Calu3 (cell line): Measurements from ENCODE around the gene ITSN2. TPM values are rescaled to one million over a fixed set of nuclear protein-coding genes. Genes with fewer than 3 reads are reported as not detected.

ENCODE experiments used
- BruUV-seq: library from RNA; stranded (reverse); fragments of 400-500 nt; replicated peaks from 2 replicates; lab custom pipeline; 2021; lab: Mats Ljungman, UMichigan
- CTCF ChIA-PET: fragments of 300-600 bp; sonication (Branson Sonifier 250); formaldehyde crosslinking; loops from one replicate; lab custom pipeline; 2022; ENCODE audit warnings: antibody characterized with exemption; lab: Charles Lee
- DNase-seq: peaks from one replicate; pipeline ENCODE4 v3.0.0; 2022
- H3K27ac Mint-ChIP-seq: one replicate; pipeline ENCODE4 v1.8.0; 2022; ENCODE audit warnings: mixed read lengths; ENCODE audit not compliant: unreplicated experiment
- H3K27me3 Mint-ChIP-seq: one replicate; pipeline ENCODE4 v1.8.0; 2022; ENCODE audit warnings: mixed read lengths; ENCODE audit not compliant: unreplicated experiment
- H3K36me3 Mint-ChIP-seq: one replicate; pipeline ENCODE4 v1.8.0; 2022; ENCODE audit warnings: mild to moderate bottlenecking, moderate library complexity, mixed read lengths; ENCODE audit not compliant: insufficient read depth, unreplicated experiment
- H3K4me1 Mint-ChIP-seq: one replicate; pipeline ENCODE4 v1.8.0; 2022; ENCODE audit warnings: mild to moderate bottlenecking, low read depth, mixed read lengths; ENCODE audit not compliant: unreplicated experiment
- H3K4me3 Mint-ChIP-seq: one replicate; pipeline ENCODE4 v1.8.0; 2022; ENCODE audit warnings: mild to moderate bottlenecking, low read depth, moderate library complexity, mixed read lengths; ENCODE audit not compliant: unreplicated experiment
- H3K9me3 Mint-ChIP-seq: one replicate; pipeline ENCODE4 v1.8.0; 2022; ENCODE audit warnings: low read depth, mixed read lengths; ENCODE audit not compliant: unreplicated experiment
- intact Hi-C: fragments of 100-400 bp; cut with micrococcal nuclease; formaldehyde crosslinking; loops from one replicate; pipeline ENCODE4 v1.10.0; 2022; ENCODE audit not compliant: unreplicated experiment
- total RNA-seq: library from RNA; stranded (reverse); gene quantifications from 2 replicates; pipeline ENCODE4 v1.2.3, GENCODE V29; 2022
- TF ChIP-seq, protein P1 (sequence below): fragments of 200-600 bp; IDR thresholded peaks from one replicate; pipeline ENCODE4 v1.8.0; 2022; ENCODE audit warnings: antibody characterized with exemption; ENCODE audit not compliant: unreplicated experiment

ITSN2 gene
- total RNA-seq, 1 experiment from 2014 or later = 45.4 TPM

DNA sequence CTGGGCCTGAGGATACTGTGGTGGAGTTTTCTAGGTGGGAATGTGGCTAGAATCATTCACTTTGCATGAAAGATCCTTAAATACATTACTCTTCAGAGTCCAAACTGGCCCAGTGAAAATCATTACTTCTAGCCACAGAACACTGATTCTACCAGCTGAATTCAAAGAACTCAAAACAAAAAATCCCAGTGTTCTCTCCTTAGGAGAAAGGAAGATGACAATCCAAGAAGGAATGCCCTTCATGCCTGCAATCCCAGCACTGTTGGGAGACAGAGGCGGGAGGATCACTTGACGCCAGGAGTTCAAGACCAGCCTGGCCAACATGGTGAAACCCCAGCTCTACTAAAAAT, 150.3 kb downstream of the ITSN2 start:
- TF ChIP-seq, protein P1, sequence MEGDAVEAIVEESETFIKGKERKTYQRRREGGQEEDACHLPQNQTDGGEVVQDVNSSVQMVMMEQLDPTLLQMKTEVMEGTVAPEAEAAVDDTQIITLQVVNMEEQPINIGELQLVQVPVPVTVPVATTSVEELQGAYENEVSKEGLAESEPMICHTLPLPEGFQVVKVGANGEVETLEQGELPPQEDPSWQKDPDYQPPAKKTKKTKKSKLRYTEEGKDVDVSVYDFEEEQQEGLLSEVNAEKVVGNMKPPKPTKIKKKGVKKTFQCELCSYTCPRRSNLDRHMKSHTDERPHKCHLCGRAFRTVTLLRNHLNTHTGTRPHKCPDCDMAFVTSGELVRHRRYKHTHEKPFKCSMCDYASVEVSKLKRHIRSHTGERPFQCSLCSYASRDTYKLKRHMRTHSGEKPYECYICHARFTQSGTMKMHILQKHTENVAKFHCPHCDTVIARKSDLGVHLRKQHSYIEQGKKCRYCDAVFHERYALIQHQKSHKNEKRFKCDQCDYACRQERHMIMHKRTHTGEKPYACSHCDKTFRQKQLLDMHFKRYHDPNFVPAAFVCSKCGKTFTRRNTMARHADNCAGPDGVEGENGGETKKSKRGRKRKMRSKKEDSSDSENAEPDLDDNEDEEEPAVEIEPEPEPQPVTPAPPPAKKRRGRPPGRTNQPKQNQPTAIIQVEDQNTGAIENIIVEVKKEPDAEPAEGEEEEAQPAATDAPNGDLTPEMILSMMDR = no peak
- intact Hi-C loops = no loop called here
- H3K9me3 Mint-ChIP-seq = no peaks in the 10 kb centered on the region

DNA sequence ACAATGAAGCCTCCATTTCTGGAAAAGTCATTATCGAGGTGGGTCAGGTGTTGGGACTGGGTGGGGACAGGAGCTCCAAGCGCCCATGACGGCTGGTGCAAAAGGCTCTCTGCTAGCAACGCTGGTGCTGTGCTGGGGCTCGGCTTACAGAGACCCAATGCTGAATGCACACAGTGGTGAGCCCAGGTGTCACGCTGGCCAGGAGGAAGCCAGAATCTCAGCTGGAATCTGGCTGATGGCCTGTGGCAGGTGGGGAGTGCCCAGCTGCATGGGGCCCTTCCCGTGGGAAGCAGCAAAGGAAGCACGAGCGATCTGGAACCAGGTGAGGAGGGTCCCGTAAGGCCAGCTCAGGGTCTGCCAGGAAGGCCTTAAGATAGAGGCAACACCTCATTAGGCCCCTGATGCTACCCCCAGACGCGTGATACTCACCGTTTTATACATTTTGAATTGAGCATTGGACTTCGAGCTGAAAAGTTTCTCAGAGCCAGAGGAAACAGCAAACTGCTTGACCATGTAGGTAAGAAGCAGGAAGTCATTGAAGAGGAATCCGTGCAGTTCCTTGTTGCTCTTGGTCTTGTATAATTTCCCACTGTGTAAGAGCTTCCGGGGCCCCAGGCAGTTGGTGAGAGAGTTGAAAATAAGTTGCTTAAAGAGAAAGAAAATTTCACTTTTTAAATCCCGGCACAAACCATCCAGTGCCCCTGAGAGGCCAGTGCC, 150.8 kb downstream of the ITSN2 start:
- no peak overlapping the region for H3K27ac Mint-ChIP-seq
- CTCF ChIA-PET = no interaction called here
- DNase-seq = no peak
- BruUV-seq = no TSS peak
- peaks cover 10% of the 10 kb centered on the region for H3K36me3 Mint-ChIP-seq
- H3K4me3 Mint-ChIP-seq = no peak overlapping the region
- H3K4me1 Mint-ChIP-seq = no peaks in the 10 kb centered on the region
- no peaks in the 10 kb centered on the region for H3K27me3 Mint-ChIP-seq
- H3K9me3 Mint-ChIP-seq = no peaks in the 10 kb centered on the region
- intact Hi-C loops = no loop called here
- TF ChIP-seq, protein P1 = no peak

More for the DNA sequence above, 150.3 kb downstream of the ITSN2 start:
- no peak for DNase-seq
- Mint-ChIP-seq H3K36me3 (peaks cover 13% of the 10 kb centered on the region), H3K27ac (no peak overlapping the region), H3K4me3 (no peak overlapping the region), H3K4me1 (no peaks in the 10 kb centered on the region), H3K27me3 (no peaks in the 10 kb centered on the region)
- CTCF ChIA-PET = no interaction called here
- BruUV-seq = no TSS peak

DNA sequence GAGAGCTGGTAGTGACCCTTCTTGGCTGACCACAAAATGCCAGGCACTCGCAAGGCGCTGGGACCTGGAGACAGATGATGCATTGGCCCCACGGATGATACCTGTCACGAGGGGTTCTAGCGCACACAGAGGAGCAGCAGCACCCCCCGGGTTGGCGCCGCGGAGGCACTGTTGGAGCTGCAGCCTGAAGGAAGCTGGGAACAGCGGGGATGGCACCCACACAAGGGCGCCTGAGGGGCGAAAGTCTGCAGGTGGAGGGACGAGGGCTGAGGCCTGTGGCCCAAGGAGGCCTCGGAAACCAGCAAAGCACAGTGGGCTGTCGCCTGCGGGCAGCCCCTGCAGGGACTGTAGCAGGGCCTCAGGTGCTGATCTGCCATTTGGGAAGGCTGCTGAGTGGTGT, 151.8 kb downstream of the ITSN2 start:
- TF ChIP-seq, protein P1 = no peak
- intact Hi-C loops = no loop called here
- BruUV-seq = no TSS peak
- CTCF ChIA-PET = no interaction called here
- Mint-ChIP-seq H3K36me3 (peaks cover 10% of the 10 kb centered on the region), H3K4me1 (no peaks in the 10 kb centered on the region), H3K27me3 (no peaks in the 10 kb centered on the region), H3K9me3 (no peaks in the 10 kb centered on the region), H3K4me3 (no peak overlapping the region), H3K27ac (no peak overlapping the region)
- no peak for DNase-seq

DNA sequence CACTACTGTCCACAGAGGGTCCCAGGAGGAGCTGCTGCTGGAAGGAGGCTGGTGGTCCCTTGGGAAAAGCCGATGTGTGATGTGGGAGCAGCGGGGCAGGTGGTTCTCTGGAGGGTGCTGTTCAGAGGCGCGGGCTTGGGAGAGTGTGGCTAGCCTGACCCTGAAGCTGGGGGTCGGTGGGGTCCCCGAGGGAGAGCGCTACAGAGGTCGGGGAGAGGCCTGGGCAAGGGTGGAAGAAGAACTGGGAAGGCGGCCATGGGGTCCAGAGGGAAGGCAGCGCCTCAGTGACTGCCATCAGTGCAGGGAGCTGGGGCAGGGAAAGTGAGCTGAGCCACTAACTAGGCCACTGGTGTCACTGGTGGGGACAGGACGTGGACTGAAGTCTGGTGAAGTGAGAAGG, 153.0 kb downstream of the ITSN2 start:
- no peaks in the 10 kb centered on the region for H3K27me3 Mint-ChIP-seq
- CTCF ChIA-PET = no interaction called here
- intact Hi-C loops = no loop called here
- H3K4me3 Mint-ChIP-seq = no peak overlapping the region
- TF ChIP-seq, protein P1 = no peak
- H3K9me3 Mint-ChIP-seq = no peaks in the 10 kb centered on the region
- BruUV-seq = no TSS peak
- no peaks in the 10 kb centered on the region for H3K4me1 Mint-ChIP-seq
- H3K27ac Mint-ChIP-seq = no peak overlapping the region
- no peak for DNase-seq
- peaks cover 5% of the 10 kb centered on the region for H3K36me3 Mint-ChIP-seq
